Testis (tissue), 3 donors: Measurements from ENCODE around the gene NOX5. TPM values are rescaled to one million over a fixed set of nuclear protein-coding genes. Genes with fewer than 3 reads are reported as not detected.

Source experiments
- DNase-seq: peaks from one replicate; pipeline ENCODE4 v3.0.0-alpha.2; 2019
- H3K27ac ChIP-seq, 2 donors: fragments of 200-600 bp; sonication (generic); one replicate each; pipeline ENCODE4 v1.5.1; 2019
- H3K27me3 ChIP-seq: fragments of 200-600 bp; sonication (generic); one replicate; pipeline ENCODE4 v1.5.1; 2019
- H3K36me3 ChIP-seq: fragments of 200-600 bp; sonication (generic); one replicate; pipeline ENCODE4 v1.5.1; 2017; ENCODE audit warnings: low read depth; ENCODE audit errors: missing control alignments
- H3K4me1 ChIP-seq: fragments of 200-600 bp; sonication (generic); one replicate; pipeline ENCODE4 v1.5.1; 2019
- H3K4me3 ChIP-seq, 2 donors: fragments of 200-600 bp; sonication (generic); one replicate each; pipeline ENCODE4 v1.5.1; 2017 to 2019
- H3K9me3 ChIP-seq: fragments of 200-600 bp; sonication (generic); one replicate; pipeline ENCODE4 v1.5.1; 2017
- CTCF ChIP-seq, 3 experiments: fragments of 450-650 bp in 2 of 3; fragments of 200-600 bp in 1 of 3; sonication (generic) in 1 of 3; IDR thresholded peaks; one replicate each; pipeline ENCODE4 v1.5.1; 2016 to 2019; ENCODE audit warnings: antibody characterized with exemption in 3 of 3, mild to moderate bottlenecking in 2 of 3, moderate library complexity in 1 of 3
- POLR2A ChIP-seq: fragments of 450-650 bp; IDR thresholded peaks from one replicate; pipeline ENCODE4 v1.6.1; 2017; ENCODE audit warnings: antibody characterized with exemption, mild to moderate bottlenecking, moderate library complexity
- WGBS, 2 donors: methylation state at CpG; one replicate each; pipeline ENCODE4 v1.1.5; 2018; 5-methylcytosine and 5-hydroxymethylcytosine counted together
- intact Hi-C: fragments of 100-400 bp; cut with DNase I; formaldehyde crosslinking; loops from one replicate; pipeline ENCODE4 v1.15.1; 2023; ENCODE audit warnings: low total_unique reads
- polyA plus RNA-seq: library from polyadenylated mRNA; stranded (reverse); fragments of 350-450 nt; fragmentation: Illumina TruSeq; extraction: RNeasy Lipid Tissue Mini Kit (QIAGEN cat#74804); gene quantifications from one replicate; pipeline ENCODE4 v1.2.3, GENCODE V29; 2014; ENCODE audit warnings: low read depth, low replicate concordance; ENCODE audit not compliant: insufficient read depth
- total RNA-seq, 2 donors: library from RNA; depleted of rRNA; stranded (reverse); fragments of >200 nt; gene quantifications; one replicate each; pipeline ENCODE4 v1.2.3, GENCODE V29; 2016

The NOX5 gene
- total and polyA plus RNA-seq, 3 donors from 2014 or later = 7.9 to 12.2 (median 10.7) TPM

DNA sequence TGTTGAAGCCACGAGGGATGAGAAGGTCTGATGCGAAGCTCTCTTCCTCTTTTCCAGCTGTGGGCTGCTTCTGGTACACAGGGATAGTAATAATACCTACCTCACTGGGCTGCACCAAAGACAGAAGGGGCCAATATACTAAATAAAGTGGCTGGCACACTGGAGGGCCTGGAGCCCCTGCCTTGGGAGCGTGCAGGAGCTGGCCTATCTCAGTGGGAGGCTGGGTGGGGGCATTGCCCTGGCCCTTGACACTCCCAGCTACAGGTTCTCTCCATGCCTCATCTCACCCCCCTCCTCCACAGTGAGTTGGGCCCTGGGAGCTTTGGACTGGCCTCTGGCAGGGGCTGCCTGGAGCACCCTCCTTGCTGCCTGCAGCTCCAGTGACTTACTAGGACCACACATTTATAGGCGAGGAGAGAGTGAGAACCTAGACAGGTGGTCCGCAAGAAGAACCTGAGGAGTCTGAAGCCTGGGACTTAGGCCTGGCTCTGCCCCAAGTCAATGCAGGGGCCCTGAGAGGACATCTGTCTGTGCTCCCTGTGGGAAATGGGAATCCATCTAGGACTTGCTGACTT is 1.6 kb downstream of the NOX5 start:
- Histone ChIP-seq H3K36me3 (no peaks in the 10 kb centered on the region), H3K27me3 (no peaks in the 10 kb centered on the region), H3K27ac (no peak overlapping the region), H3K4me1 (no peaks in the 10 kb centered on the region), H3K4me3 (no peak overlapping the region), H3K9me3 (no peaks in the 10 kb centered on the region)
- TF ChIP-seq POLR2A (no peak), CTCF (IDR thresholded peaks at IDR 0.05) (no peak)
- intact Hi-C loops = no loop called here
- 89 to 94% methylated on average over 4 to 5 of the region's 5 CpGs for WGBS, 2 donors
- no peak for DNase-seq

GRCh38 chr15:69017978-69018377 is 3.5 kb downstream of the NOX5 start:
- no peak for DNase-seq
- H3K36me3 ChIP-seq = no peaks in the 10 kb centered on the region
- WGBS, 2 donors = 85 to 100% methylated on average over 2 to 7 of the region's 7 CpGs

DNA sequence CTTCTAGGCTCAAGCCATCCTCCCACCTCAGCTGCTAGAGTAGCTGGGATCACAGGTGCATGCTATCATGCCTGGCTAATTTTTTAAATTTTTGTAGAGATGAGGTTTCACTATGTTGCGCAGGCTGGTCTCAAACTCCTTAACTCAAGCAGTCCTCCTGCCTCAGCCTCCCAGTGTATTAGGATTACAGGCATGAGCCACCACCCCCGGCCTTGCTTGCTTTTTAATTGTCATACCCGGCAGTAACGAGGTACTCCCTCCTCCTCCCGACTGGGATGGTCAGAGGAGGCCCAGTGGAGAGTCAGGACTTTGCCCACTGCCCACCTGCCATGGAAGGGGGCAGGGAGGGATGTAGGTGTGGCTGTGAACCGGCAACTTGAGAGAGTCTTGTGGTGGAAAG is 4.5 kb downstream of the NOX5 start:
- intact Hi-C loops = no loop called here
- no peaks in the 10 kb centered on the region for H3K9me3 ChIP-seq
- H3K27me3 ChIP-seq = no peaks in the 10 kb centered on the region
- no peak overlapping the region for H3K4me3 ChIP-seq
- no peaks in the 10 kb centered on the region for H3K36me3 ChIP-seq
- no peak for DNase-seq
- H3K4me1 ChIP-seq = no peaks in the 10 kb centered on the region
- 85 to 88% methylated on average over 6 of the region's 6 CpGs for WGBS, 2 donors
- TF ChIP-seq CTCF (IDR thresholded peaks at IDR 0.05) (no peak), POLR2A (no peak)
- no peak overlapping the region for H3K27ac ChIP-seq

More at GRCh38 chr15:69017978-69018377, 3.5 kb downstream of the NOX5 start:
- intact Hi-C loops = no loop called here
- no peak overlapping the region for H3K4me3 ChIP-seq
- no peaks in the 10 kb centered on the region for H3K4me1 ChIP-seq
- H3K27me3 ChIP-seq = no peaks in the 10 kb centered on the region
- TF ChIP-seq POLR2A (no peak), CTCF (IDR thresholded peaks at IDR 0.05) (no peak)
- H3K27ac ChIP-seq = no peak overlapping the region
- no peaks in the 10 kb centered on the region for H3K9me3 ChIP-seq

GRCh38 chr15:69021895-69022294 is 7.4 kb downstream of the NOX5 start:
- H3K27me3 ChIP-seq = no peaks in the 10 kb centered on the region
- no peak overlapping the region for H3K4me3 ChIP-seq
- H3K9me3 ChIP-seq = no peaks in the 10 kb centered on the region
- TF ChIP-seq CTCF (IDR thresholded peaks at IDR 0.05) (no peak), POLR2A (no peak)
- 92 to 93% methylated on average over 2 of the region's 2 CpGs for whole genome bisulfite sequencing, 2 donors
- no peak overlapping the region for H3K27ac ChIP-seq
- no peaks in the 10 kb centered on the region for H3K36me3 ChIP-seq
- DNase-seq = no peak
- H3K4me1 ChIP-seq = no peaks in the 10 kb centered on the region
- intact Hi-C loops = no loop called here

DNA sequence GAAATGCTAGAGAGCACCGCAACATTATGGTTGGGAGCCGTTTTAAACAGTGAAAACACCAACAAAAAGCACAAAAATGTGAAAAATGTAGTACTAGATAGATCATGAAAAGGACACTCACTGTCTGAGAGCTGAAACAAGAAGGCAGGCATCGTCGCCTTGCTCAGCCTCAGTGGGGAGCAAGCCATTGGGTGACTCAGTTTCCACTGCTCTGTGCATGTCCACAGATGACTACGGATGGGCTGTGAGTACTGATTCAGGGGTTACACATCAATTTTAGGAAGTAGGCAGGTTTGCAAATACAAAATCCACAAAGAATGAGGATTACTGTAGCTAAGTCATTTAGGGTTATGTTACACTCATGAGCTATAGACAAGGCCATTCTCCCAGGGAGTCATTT is 10.8 kb downstream of the NOX5 start:
- no peak for DNase-seq
- Histone ChIP-seq H3K27ac (no peak overlapping the region), H3K27me3 (no peaks in the 10 kb centered on the region), H3K9me3 (no peaks in the 10 kb centered on the region), H3K4me3 (no peak overlapping the region), H3K4me1 (no peaks in the 10 kb centered on the region), H3K36me3 (no peaks in the 10 kb centered on the region)
- 82 to 86% methylated on average over 5 of the region's 5 CpGs for WGBS, 2 donors
- TF ChIP-seq CTCF (IDR thresholded peaks at IDR 0.05) = no peak
- intact Hi-C loops = no loop called here
